Mesothelial cell of epicardium (in vitro differentiated cells): ENCODE measurements around the gene MUC5AC. TPM values are rescaled to one million over a fixed set of nuclear protein-coding genes. Genes with fewer than 3 reads are reported as not detected.
A peak's percentile ranks its signal among the peaks of the same experiment; 100 is the strongest.

Source experiments
- DNase-seq, 2 experiments: peaks; one replicate each; pipeline ENCODE4 v3.0.0; 2021; ENCODE audit warnings: low spot score in 2 of 2; ENCODE audit not compliant: unreplicated experiment in 2 of 2
- H3K27ac Mint-ChIP-seq: 2 replicates; pipeline ENCODE4 v1.8.0; 2021; ENCODE audit warnings: mixed read lengths
- H3K27me3 Mint-ChIP-seq: 2 replicates; pipeline ENCODE4 v1.8.0; 2021; ENCODE audit warnings: low read depth, mixed read lengths
- H3K36me3 Mint-ChIP-seq: 2 replicates; pipeline ENCODE4 v1.8.0; 2021; ENCODE audit warnings: mixed read lengths
- H3K4me1 Mint-ChIP-seq: 2 replicates; pipeline ENCODE4 v1.8.0; 2021; ENCODE audit warnings: mixed read lengths
- H3K4me3 Mint-ChIP-seq: 2 replicates; pipeline ENCODE4 v1.8.0; 2021; ENCODE audit warnings: mild to moderate bottlenecking, moderate library complexity, mixed read lengths
- H3K9me3 Mint-ChIP-seq: 2 replicates; pipeline ENCODE4 v1.8.0; 2021; ENCODE audit warnings: mixed read lengths
- total RNA-seq: library from RNA; stranded (reverse); gene quantifications from 3 replicates; pipeline ENCODE4 v1.2.1, GENCODE V29; 2021
- TF ChIP-seq, protein P1 (sequence below): fragments of 200-600 bp; sonication (generic); IDR thresholded peaks from one replicate; pipeline ENCODE4 v1.5.0; 2021; ENCODE audit warnings: antibody characterized with exemption; ENCODE audit not compliant: unreplicated experiment

The MUC5AC gene
- total RNA-seq, 1 donor from 2014 or later: not detected

DNA sequence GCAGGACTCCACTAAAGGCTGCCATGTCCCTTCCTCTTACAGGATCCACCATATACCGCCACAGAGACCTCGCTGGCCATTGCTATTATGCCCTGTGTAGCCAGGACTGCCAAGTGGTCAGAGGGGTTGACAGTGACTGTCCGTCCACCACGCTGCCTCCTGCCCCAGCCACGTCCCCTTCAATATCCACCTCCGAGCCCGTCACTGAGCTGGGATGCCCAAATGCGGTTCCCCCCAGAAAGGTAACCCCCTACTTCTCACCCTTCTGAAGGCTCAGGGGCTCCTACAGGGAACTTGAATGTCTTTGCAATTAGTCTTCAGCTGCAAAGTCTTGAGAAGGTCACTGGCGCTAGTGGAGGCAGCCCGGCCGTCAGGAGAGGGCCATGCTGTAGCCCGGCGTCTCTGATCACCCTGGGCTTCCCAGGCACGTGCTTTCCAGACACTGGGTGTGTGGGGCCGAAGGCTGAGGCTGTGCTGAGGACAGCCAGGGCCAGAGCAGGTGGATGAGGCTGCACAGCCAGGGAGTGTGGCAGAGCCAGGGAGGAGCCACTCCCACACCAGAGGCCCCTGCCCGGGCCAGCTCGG lies 35.1 kb downstream of the MUC5AC start:
- Mint-ChIP-seq H3K27me3 (no peaks in the 10 kb centered on the region), H3K36me3 (no peaks in the 10 kb centered on the region), H3K27ac (no peak overlapping the region), H3K4me1 (no peaks in the 10 kb centered on the region), H3K4me3 (no peak overlapping the region), H3K9me3 (peaks cover 3% of the 10 kb centered on the region)
- TF ChIP-seq, protein P1, sequence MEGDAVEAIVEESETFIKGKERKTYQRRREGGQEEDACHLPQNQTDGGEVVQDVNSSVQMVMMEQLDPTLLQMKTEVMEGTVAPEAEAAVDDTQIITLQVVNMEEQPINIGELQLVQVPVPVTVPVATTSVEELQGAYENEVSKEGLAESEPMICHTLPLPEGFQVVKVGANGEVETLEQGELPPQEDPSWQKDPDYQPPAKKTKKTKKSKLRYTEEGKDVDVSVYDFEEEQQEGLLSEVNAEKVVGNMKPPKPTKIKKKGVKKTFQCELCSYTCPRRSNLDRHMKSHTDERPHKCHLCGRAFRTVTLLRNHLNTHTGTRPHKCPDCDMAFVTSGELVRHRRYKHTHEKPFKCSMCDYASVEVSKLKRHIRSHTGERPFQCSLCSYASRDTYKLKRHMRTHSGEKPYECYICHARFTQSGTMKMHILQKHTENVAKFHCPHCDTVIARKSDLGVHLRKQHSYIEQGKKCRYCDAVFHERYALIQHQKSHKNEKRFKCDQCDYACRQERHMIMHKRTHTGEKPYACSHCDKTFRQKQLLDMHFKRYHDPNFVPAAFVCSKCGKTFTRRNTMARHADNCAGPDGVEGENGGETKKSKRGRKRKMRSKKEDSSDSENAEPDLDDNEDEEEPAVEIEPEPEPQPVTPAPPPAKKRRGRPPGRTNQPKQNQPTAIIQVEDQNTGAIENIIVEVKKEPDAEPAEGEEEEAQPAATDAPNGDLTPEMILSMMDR: no peak
- peak in 1 of 2 experiments; percentile 17 for DNase-seq

DNA sequence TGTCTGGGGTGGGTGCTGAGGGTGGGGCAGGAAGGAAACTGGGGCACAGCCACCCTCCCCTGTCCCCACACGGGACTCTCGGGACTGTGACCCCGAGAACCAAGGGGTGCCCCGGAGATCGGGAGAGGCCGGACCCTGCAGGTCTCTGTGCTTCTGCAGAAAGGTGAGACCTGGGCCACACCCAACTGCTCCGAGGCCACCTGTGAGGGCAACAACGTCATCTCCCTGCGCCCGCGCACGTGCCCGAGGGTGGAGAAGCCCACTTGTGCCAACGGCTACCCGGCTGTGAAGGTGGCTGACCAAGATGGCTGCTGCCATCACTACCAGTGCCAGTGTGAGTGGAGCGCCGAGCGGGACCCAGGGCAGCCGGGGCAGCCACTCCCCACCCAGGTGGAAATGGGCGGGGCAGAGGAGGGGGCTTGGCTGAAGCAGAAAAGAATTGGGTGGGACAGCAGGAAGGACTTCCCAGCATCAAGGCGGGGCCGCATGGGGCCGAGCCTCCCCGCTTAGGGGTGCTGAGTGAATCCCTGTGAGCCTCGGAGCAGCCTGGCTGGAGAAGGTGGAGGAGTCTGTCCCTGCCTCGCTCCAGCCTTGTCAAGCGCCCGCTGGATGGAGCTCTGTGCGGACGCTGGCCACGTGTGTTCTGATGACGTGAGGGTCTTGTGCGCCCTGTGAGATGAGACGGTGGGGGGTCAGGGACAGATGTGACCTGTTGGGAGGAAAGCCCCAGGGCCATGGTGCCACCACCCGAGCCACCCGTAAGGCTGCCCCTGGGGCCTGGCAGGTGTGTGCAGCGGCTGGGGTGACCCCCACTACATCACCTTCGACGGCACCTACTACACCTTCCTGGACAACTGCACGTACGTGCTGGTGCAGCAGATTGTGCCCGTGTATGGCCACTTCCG lies 35.8 kb downstream of the MUC5AC start:
- Mint-ChIP-seq H3K4me1 (no peaks in the 10 kb centered on the region), H3K36me3 (no peaks in the 10 kb centered on the region), H3K27me3 (no peaks in the 10 kb centered on the region), H3K4me3 (no peak overlapping the region), H3K27ac (no peak overlapping the region), H3K9me3 (peaks cover 3% of the 10 kb centered on the region)
- DNase-seq: peak in 1 of 2 experiments; percentile 36
- TF ChIP-seq, protein P1: no peak

DNA sequence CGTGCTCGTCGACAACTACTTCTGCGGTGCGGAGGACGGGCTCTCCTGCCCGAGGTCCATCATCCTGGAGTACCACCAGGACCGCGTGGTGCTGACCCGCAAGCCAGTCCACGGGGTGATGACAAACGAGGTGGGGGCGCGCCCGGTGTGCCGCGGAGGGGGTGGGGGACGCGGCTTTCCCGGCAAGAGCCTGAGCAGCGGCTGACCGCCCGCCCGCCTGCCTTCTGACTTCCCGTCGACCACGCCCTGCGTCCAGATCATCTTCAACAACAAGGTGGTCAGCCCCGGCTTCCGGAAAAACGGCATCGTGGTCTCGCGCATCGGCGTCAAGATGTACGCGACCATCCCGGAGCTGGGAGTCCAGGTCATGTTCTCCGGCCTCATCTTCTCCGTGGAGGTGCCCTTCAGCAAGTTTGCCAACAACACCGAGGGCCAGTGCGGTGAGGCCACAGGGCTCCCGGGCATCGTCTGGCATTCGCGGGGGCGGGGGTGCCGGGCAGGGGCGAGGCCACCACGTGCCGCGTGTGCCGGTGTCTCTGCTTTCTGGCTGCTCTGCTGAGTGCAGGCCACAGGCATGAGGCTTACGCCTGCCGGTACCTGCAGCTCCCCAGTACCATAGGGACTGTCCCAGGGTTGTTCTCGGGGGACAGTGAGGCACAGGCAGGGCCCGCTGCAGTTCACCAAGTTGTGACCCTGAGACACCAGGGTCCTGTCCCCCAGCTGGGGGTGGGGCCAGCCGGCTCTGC lies 36.7 kb downstream of the MUC5AC start:
- TF ChIP-seq, protein P1: no peak
- Mint-ChIP-seq H3K4me3 (no peak overlapping the region), H3K9me3 (peaks cover 3% of the 10 kb centered on the region), H3K4me1 (no peaks in the 10 kb centered on the region), H3K36me3 (no peaks in the 10 kb centered on the region), H3K27ac (no peak overlapping the region), H3K27me3 (no peaks in the 10 kb centered on the region)
- peak in 1 of 2 experiments; percentile 36 for DNase-seq

DNA sequence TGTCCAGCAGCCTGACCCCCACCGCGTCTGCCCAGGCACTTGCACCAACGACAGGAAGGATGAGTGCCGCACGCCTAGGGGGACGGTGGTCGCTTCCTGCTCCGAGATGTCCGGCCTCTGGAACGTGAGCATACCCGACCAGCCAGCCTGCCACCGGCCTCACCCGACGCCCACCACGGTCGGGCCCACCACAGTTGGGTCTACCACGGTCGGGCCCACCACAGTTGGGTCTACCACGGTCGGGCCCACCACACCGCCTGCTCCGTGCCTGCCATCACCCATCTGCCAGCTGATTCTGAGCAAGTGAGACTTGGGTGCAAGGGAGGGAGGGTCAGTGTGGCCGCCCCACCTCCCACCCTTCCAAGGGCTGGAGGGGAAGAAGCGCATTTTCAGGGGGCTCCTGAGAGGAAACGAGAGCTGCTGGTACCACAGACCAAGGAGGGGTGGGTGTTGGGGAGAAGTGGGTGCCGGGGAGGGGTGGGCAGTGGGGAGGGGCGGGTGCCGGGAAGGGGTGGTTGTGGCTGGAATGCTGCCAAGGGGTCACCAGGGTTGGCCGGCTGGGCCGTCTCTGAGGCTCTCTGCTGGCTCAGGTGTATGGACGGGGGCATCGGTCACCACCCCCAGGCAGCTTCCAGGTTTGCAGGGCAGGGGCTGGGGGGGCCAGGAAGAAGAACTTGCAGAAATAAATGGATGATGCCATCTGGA lies 37.4 kb downstream of the MUC5AC start:
- Mint-ChIP-seq H3K36me3 (no peaks in the 10 kb centered on the region), H3K27ac (no peak overlapping the region), H3K4me3 (no peak overlapping the region), H3K27me3 (peaks cover 2% of the 10 kb centered on the region), H3K9me3 (peaks cover 3% of the 10 kb centered on the region), H3K4me1 (no peaks in the 10 kb centered on the region)
- TF ChIP-seq, protein P1: no peak
- DNase-seq: peak in 1 of 2 experiments; percentile 33
